Measurements from ENCODE around the gene RORC.

- TF ChIP-seq CTCF (conservative IDR thresholded peaks at IDR 0.05 in 1 of 2, IDR thresholded peaks at IDR 0.05 in 1 of 2; ENCODE audit: low read depth in 1 of 2, low read length in 2 of 2) = no peak
- TF ChIP-seq EZH2 (IDR thresholded peaks at IDR 0.05; ENCODE audit: low read length, missing control alignments) = no peak
These were observed 44.0 kb upstream of the RORC start for GRCh38 chr1:151875419-151876097.

Data from fibroblast of lung (primary cell).